Measurements from ENCODE around the gene SPNS3. TPM values are rescaled to one million over a fixed set of nuclear protein-coding genes. Genes with fewer than 3 reads are reported as not detected.

Gene SPNS3
- total RNA-seq, 2 experiments from 2014 or later = 51.2 to 54.6 TPM

GRCh38 chr17:4520060-4520893, 86.5 kb downstream of the SPNS3 start:
- CTCF ChIA-PET (ENCODE audit: unreplicated experiment) = no interaction called here
- DNase-seq (ENCODE audit: low spot score) = no peak
- TF ChIP-seq, protein P1, sequence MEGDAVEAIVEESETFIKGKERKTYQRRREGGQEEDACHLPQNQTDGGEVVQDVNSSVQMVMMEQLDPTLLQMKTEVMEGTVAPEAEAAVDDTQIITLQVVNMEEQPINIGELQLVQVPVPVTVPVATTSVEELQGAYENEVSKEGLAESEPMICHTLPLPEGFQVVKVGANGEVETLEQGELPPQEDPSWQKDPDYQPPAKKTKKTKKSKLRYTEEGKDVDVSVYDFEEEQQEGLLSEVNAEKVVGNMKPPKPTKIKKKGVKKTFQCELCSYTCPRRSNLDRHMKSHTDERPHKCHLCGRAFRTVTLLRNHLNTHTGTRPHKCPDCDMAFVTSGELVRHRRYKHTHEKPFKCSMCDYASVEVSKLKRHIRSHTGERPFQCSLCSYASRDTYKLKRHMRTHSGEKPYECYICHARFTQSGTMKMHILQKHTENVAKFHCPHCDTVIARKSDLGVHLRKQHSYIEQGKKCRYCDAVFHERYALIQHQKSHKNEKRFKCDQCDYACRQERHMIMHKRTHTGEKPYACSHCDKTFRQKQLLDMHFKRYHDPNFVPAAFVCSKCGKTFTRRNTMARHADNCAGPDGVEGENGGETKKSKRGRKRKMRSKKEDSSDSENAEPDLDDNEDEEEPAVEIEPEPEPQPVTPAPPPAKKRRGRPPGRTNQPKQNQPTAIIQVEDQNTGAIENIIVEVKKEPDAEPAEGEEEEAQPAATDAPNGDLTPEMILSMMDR (conservative IDR thresholded peaks at IDR 0.05; ENCODE audit: low read length) = no peak
- TF ChIP-seq EZH2phosphoT487 (IDR thresholded peaks at IDR 0.05; ENCODE audit: borderline replicate concordance, low read depth, low read length) = no peak
- Histone ChIP-seq H3K9me2 (ENCODE audit: insufficient read depth, low read length) (no peaks in the 10 kb centered on the region), H3K36me3 (ENCODE audit: insufficient read depth, low read length) (no peaks in the 10 kb centered on the region), H2AFZ (ENCODE audit: low read length) (no peak overlapping the region), H3K4me3 (ENCODE audit: low read depth, low read length, poor library complexity, severe bottlenecking) (no peak overlapping the region), H3K4me2 (ENCODE audit: low read length) (peak overlapping the region; percentile 60; the same call in 1 of the 2 replicates), H3K27ac (ENCODE audit: low read depth, low read length, poor library complexity, severe bottlenecking) (peak overlapping the region; percentile 22), H3K4me1 (ENCODE audit: insufficient read depth, low read length, poor library complexity, severe bottlenecking) (peaks cover 67% of the 10 kb centered on the region), H3K9me3 (ENCODE audit: low read length) (no peaks in the 10 kb centered on the region), H3K79me2 (ENCODE audit: insufficient read depth, low read depth, low read length) (no peaks in the 10 kb centered on the region), H4K20me1 (ENCODE audit: insufficient read depth, low read length) (no peaks in the 10 kb centered on the region)
- POLR2A ChIA-PET = interaction anchor here (0.5 to 0.9 kb wide), 4 partner anchors 13 to 497 kb away, joined by 3 read pairs; no protein-coding TSS in a partner anchor
- no TSS peak for BruUV-seq (replicated peaks)
- intact Hi-C loops (cut with micrococcal nuclease; ENCODE audit: unreplicated experiment) = no loop called here

GRCh38 chr17:4520894-4521600, 87.3 kb downstream of the SPNS3 start:
- Histone ChIP-seq H3K4me3 (ENCODE audit: low read depth, low read length, poor library complexity, severe bottlenecking) (no peak overlapping the region), H3K79me2 (ENCODE audit: insufficient read depth, low read depth, low read length) (no peaks in the 10 kb centered on the region), H3K4me2 (ENCODE audit: low read length) (0 out of 2 replicates have a peak overlapping the region, but pooled peaks have one; percentile 71), H3K9me3 (ENCODE audit: low read length) (no peaks in the 10 kb centered on the region), H2AFZ (ENCODE audit: low read length) (no peak overlapping the region), H3K27ac (ENCODE audit: low read depth, low read length, poor library complexity, severe bottlenecking) (peak overlapping the region; percentile 22), H3K9me2 (ENCODE audit: insufficient read depth, low read length) (no peaks in the 10 kb centered on the region), H3K36me3 (ENCODE audit: insufficient read depth, low read length) (no peaks in the 10 kb centered on the region), H4K20me1 (ENCODE audit: insufficient read depth, low read length) (no peaks in the 10 kb centered on the region), H3K4me1 (ENCODE audit: insufficient read depth, low read length, poor library complexity, severe bottlenecking) (peaks cover 68% of the 10 kb centered on the region)
- ChIA-PET CTCF (ENCODE audit: unreplicated experiment) (no interaction called here), POLR2A (interaction anchor here (0.6 to 0.8 kb wide), 3 partner anchors 85 to 800 kb away, joined by 3 to 4 read pairs (median 3); partner anchors contain the start of gene SPNS3)
- TF ChIP-seq, protein P1 (conservative IDR thresholded peaks at IDR 0.05; ENCODE audit: low read length) = no peak
- TF ChIP-seq EZH2phosphoT487 (IDR thresholded peaks at IDR 0.05; ENCODE audit: borderline replicate concordance, low read depth, low read length) = no peak
- no TSS peak for BruUV-seq (replicated peaks)
- intact Hi-C loops (cut with micrococcal nuclease; ENCODE audit: unreplicated experiment) = no loop called here
- no peak for DNase-seq (ENCODE audit: low spot score)

Measured in OCI-LY7 (cell line).